H9 (cell line): ENCODE results near the gene COL27A1. TPM values are rescaled to one million over a fixed set of nuclear protein-coding genes. Genes with fewer than 3 reads are reported as not detected.

Experiments
- DNase-seq: peaks from one replicate; pipeline ENCODE4 v3.0.0-alpha.2; 2017
- H2AFZ ChIP-seq: one replicate; pipeline ENCODE4 v1.6.1; 2013; ENCODE audit warnings: mild to moderate bottlenecking, low read length, control low read depth, moderate library complexity
- H2AK5ac ChIP-seq: 2 replicates; pipeline ENCODE4 v1.6.1; 2013; ENCODE audit warnings: low read length, control low read depth, mixed read lengths; ENCODE audit not compliant: insufficient read length
- H2BK120ac ChIP-seq: one replicate; pipeline ENCODE4 v1.6.1; 2013; ENCODE audit warnings: low read depth, mild to moderate bottlenecking, low read length, control low read depth, inconsistent platforms; ENCODE audit not compliant: poor library complexity, severe bottlenecking
- H2BK12ac ChIP-seq: 2 replicates; pipeline ENCODE4 v1.6.1; 2013; ENCODE audit warnings: low read length, control low read depth, mixed read lengths, low read depth; ENCODE audit not compliant: insufficient read length
- H2BK15ac ChIP-seq: 2 replicates; pipeline ENCODE4 v1.6.1; 2013; ENCODE audit warnings: low read depth, low read length, control low read depth
- H2BK20ac ChIP-seq: one replicate; pipeline ENCODE4 v1.6.1; 2013; ENCODE audit warnings: low read depth, mild to moderate bottlenecking, low read length, control low read depth, inconsistent platforms; ENCODE audit not compliant: poor library complexity, severe bottlenecking
- H2BK5ac ChIP-seq: 2 replicates; pipeline ENCODE4 v1.6.1; 2013; ENCODE audit warnings: low read length, control low read depth, mixed read lengths; ENCODE audit not compliant: insufficient read length
- H3K14ac ChIP-seq: 2 replicates; pipeline ENCODE4 v1.6.1; 2013; ENCODE audit warnings: low read length, control low read depth; ENCODE audit not compliant: insufficient read depth
- H3K18ac ChIP-seq: 2 replicates; pipeline ENCODE4 v1.6.1; 2013; ENCODE audit warnings: low read depth, mild to moderate bottlenecking, mixed read lengths, low read length, control low read depth; ENCODE audit not compliant: insufficient read length
- H3K23ac ChIP-seq: 2 replicates; pipeline ENCODE4 v1.6.1; 2013; ENCODE audit warnings: low read length, control low read depth, mixed read lengths, low read depth; ENCODE audit not compliant: insufficient read length
- H3K23me2 ChIP-seq: 2 replicates; pipeline ENCODE4 v1.6.1; 2013; ENCODE audit warnings: low read depth, mild to moderate bottlenecking, mixed read lengths, low read length, control low read depth; ENCODE audit not compliant: insufficient read length, poor library complexity, severe bottlenecking
- H3K27ac ChIP-seq: 2 replicates; pipeline ENCODE4 v1.5.1; 2013; ENCODE audit warnings: low read length, control low read depth, mixed read lengths, low read depth; ENCODE audit not compliant: insufficient read length
- H3K27me3 ChIP-seq: 2 replicates; pipeline ENCODE4 v1.6.1; 2013; ENCODE audit warnings: low read length, control low read depth, inconsistent platforms; ENCODE audit not compliant: insufficient read depth
- H3K4ac ChIP-seq: 2 replicates; pipeline ENCODE4 v1.6.1; 2013; ENCODE audit warnings: low read depth, mild to moderate bottlenecking, control low read depth, inconsistent platforms, low read length, moderate library complexity
- H3K4me1 ChIP-seq: 2 replicates; pipeline ENCODE4 v1.6.1; 2013; ENCODE audit warnings: low read length, control low read depth, inconsistent platforms; ENCODE audit not compliant: insufficient read depth
- H3K4me2 ChIP-seq: 2 replicates; pipeline ENCODE4 v1.6.1; 2013; ENCODE audit warnings: low read length, control low read depth, mixed read lengths; ENCODE audit not compliant: insufficient read length, insufficient read depth
- H3K56ac ChIP-seq: 2 replicates; pipeline ENCODE4 v1.6.1; 2013; ENCODE audit warnings: low read depth, mild to moderate bottlenecking, mixed read lengths, low read length, control low read depth; ENCODE audit not compliant: insufficient read length
- H3K79me1 ChIP-seq: 2 replicates; pipeline ENCODE4 v1.6.1; 2013; ENCODE audit warnings: low read depth, mild to moderate bottlenecking, moderate library complexity, low read length, control low read depth, inconsistent platforms; ENCODE audit not compliant: insufficient read depth, poor library complexity, severe bottlenecking
- H3K79me2 ChIP-seq: 2 replicates; pipeline ENCODE4 v1.6.1; 2013; ENCODE audit warnings: low read length, control low read depth, inconsistent platforms; ENCODE audit not compliant: insufficient read depth
- H3K9ac ChIP-seq: 2 replicates; pipeline ENCODE4 v1.6.1; 2013; ENCODE audit warnings: low read length, control low read depth, mixed read lengths; ENCODE audit not compliant: insufficient read length; ENCODE audit errors: extremely low read depth
- H3K9me3 ChIP-seq: one replicate; pipeline ENCODE4 v1.6.1; 2013; ENCODE audit warnings: low read depth, low read length, inconsistent platforms; ENCODE audit not compliant: control insufficient read depth
- H3T11ph ChIP-seq: one replicate; pipeline ENCODE4 v1.6.1; 2013; ENCODE audit warnings: mild to moderate bottlenecking, low read length, control low read depth, inconsistent platforms
- H4K20me1 ChIP-seq: one replicate; pipeline ENCODE4 v1.6.1; 2013; ENCODE audit not compliant: control insufficient read depth, insufficient read length, insufficient read depth
- H4K5ac ChIP-seq: 2 replicates; pipeline ENCODE4 v1.6.1; 2013; ENCODE audit warnings: low read depth, mild to moderate bottlenecking, mixed read lengths, low read length, control low read depth; ENCODE audit not compliant: insufficient read length
- H4K8ac ChIP-seq: replicated peaks from 2 replicates; pipeline ENCODE4 v1.6.1; 2013; ENCODE audit warnings: low read length, control low read depth, mixed read lengths, low read depth; ENCODE audit not compliant: insufficient read length
- H4K91ac ChIP-seq: 2 replicates; pipeline ENCODE4 v1.6.1; 2013; ENCODE audit warnings: low read depth, mild to moderate bottlenecking, moderate library complexity, mixed read lengths, low read length, control low read depth; ENCODE audit not compliant: insufficient read length
- H3K27ac Mint-ChIP-seq, 3 experiments: 2 replicates in 2 of 3; 3 replicates in 1 of 3; pipeline ENCODE4 v1.8.0; 2020 to 2021; ENCODE audit warnings: mixed read lengths in 3 of 3, mild to moderate bottlenecking in 1 of 3, moderate library complexity in 1 of 3
- H3K27me3 Mint-ChIP-seq: 2 replicates; pipeline ENCODE4 v1.8.0; 2021; ENCODE audit warnings: low read depth, mild to moderate bottlenecking, moderate library complexity, mixed read lengths
- H3K36me3 Mint-ChIP-seq, 3 experiments: 2 replicates in 2 of 3; 3 replicates in 1 of 3; pipeline ENCODE4 v1.8.0; 2020 to 2021; ENCODE audit warnings: low read depth in 3 of 3, mixed read lengths in 3 of 3; ENCODE audit not compliant: insufficient read depth in 1 of 3
- H3K4me1 Mint-ChIP-seq, 2 experiments: 2 replicates each; pipeline ENCODE4 v1.8.0; 2020; ENCODE audit warnings: mixed read lengths in 2 of 2
- H3K4me3 Mint-ChIP-seq, 2 experiments: 2 replicates in 1 of 2; 3 replicates in 1 of 2; pipeline ENCODE4 v1.8.0; 2020 to 2021; ENCODE audit warnings: mild to moderate bottlenecking in 2 of 2, mixed read lengths in 2 of 2, moderate library complexity in 1 of 2
- H3K9me3 Mint-ChIP-seq, 2 experiments: 2 replicates in 1 of 2; 3 replicates in 1 of 2; pipeline ENCODE4 v1.8.0; 2020; ENCODE audit warnings: mild to moderate bottlenecking in 2 of 2, mixed read lengths in 2 of 2, moderate library complexity in 1 of 2
- CTCF ChIP-seq: fragments of 200-600 bp; sonication (generic); conservative IDR thresholded peaks from 3 replicates; pipeline ENCODE4 v1.8.0; 2021; ENCODE audit warnings: antibody characterized with exemption, mild to moderate bottlenecking
- WGBS: extraction: QIAGEN DNeasy Blood & Tissue Kit; methylation state at CpG from one replicate; pipeline ENCODE4 v1.1.7; 2013; ENCODE audit warnings: missing lambda C conversion rate, low lambda C conversion rate, mixed read lengths; ENCODE audit not compliant: insufficient read length; ENCODE audit errors: extremely low coverage; 5-methylcytosine and 5-hydroxymethylcytosine counted together
- total RNA-seq: library from RNA; stranded (reverse); gene quantifications from 2 replicates; pipeline ENCODE4 v1.2.1, GENCODE V29; 2021

Gene COL27A1
- total RNA-seq, 1 experiment from 2014 or later, result 17.9 TPM

DNA sequence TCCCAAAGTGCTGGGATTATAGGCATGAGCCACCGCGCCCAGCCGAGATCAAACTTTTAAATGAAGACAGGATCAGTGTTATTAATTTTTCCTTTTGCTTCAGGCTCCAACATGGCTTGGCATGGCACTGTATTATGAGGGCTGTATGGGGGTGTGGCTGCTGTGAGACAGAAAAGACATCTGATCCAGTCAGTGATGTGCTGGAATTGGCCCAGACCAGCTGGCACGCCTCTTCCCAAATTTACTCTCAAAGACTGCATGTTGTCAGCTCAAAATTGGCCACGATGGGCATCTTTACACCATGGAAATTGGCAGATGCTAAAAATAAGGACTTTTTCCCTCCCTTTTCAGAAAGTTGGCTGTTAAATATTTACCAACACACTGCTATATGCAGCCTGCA, 12.1 kb upstream of the COL27A1 start:
- Histone ChIP-seq H4K20me1 (no peaks in the 10 kb centered on the region), H4K91ac (no peak overlapping the region), H3K9ac (no peak overlapping the region), H3K9me3 (no peaks in the 10 kb centered on the region), H3K4me2 (no peak overlapping the region), H2BK15ac (no peak overlapping the region), H3K4ac (no peak overlapping the region), H3K23me2 (no peaks in the 10 kb centered on the region), H2BK120ac (no peak overlapping the region), H2BK5ac (no peak overlapping the region), H3K14ac (no peak overlapping the region), H3K18ac (no peak overlapping the region), H3T11ph (no peak overlapping the region), H3K23ac (no peak overlapping the region), H3K27me3 (no peaks in the 10 kb centered on the region; the same call in 1 of the 2 replicates), H2BK12ac (no peak overlapping the region), H2AK5ac (no peak overlapping the region), H3K79me1 (no peaks in the 10 kb centered on the region), H4K5ac (no peak overlapping the region), H3K79me2 (no peaks in the 10 kb centered on the region), H3K56ac (no peak overlapping the region), H3K27ac (no peak overlapping the region), H3K4me1 (no peaks in the 10 kb centered on the region), H2AFZ (no peak overlapping the region), H4K8ac (no peak overlapping the region), H2BK20ac (no peak overlapping the region)
- Mint-ChIP-seq H3K4me1 (no peaks in the 10 kb centered on the region; a peak in 1 of 4 replicates), H3K27me3 (peaks cover 74% of the 10 kb centered on the region), H3K27ac (no peak overlapping the region), H3K36me3 (no peaks in the 10 kb centered on the region), H3K4me3 (no peak overlapping the region), H3K9me3 (no peaks in the 10 kb centered on the region)
- no CpG with 5 or more reads among the region's 5 CpGs for WGBS
- no peak for DNase-seq
- TF ChIP-seq CTCF, result no peak
